COLO668 (cell line): ENCODE results near the gene GRAPL.
"Not testable (repeated sequence)": the region's sequence is repeated elsewhere in the genome, so short reads cannot be mapped to it uniquely, and the experiment has no call there.

Experiments
- DNase-seq: peaks from one replicate; lab custom pipeline; 2025; ENCODE audit not compliant: unreplicated experiment; lab: John Stamatoyannopoulos, UW

The GRAPL gene

GRCh38 chr17:19187883-19188869 lies 60.8 kb downstream of the GRAPL start:
- DNase-seq = not testable (repeated sequence)

DNA sequence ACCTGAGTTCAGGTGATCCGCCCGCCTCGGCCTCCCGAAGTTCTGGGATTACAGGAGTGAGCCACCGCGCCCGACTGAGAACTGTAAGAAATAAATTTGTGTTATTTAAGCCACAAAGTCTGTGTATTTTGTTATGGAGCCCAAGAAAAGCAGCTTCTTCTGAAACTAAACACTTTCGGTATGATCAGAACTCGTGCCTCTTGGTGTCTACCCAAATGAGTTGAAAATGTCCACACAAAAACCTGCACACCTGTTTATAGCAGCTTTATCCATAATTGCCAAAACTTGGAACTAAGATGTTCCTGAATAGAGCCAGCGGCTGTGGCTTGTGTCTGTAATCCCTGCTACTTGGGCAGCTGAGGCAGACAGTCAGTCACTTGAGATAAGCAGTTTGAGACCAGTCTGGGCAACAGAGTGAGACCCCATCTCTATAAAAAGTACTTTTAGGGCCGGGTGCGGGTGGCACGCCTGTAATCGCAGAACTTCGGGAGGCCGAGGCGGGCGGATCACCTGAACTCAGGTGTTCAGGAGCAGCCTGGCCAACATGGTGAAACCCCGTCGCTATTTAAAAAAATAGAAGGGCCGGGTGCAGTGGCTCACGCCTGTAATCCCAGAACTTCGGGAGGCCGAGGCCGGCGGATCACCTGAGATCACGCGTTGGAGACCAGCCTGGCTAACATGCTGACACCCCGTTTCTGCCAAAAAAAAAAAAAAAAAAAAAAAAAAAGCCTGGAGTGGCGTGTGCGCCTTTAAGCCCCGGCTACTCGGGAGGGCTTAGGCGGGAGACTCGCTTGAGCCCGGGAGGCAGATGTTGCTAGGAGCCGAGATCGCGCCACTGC lies 61.7 kb downstream of the GRAPL start:
- DNase-seq = not testable (repeated sequence)

DNA sequence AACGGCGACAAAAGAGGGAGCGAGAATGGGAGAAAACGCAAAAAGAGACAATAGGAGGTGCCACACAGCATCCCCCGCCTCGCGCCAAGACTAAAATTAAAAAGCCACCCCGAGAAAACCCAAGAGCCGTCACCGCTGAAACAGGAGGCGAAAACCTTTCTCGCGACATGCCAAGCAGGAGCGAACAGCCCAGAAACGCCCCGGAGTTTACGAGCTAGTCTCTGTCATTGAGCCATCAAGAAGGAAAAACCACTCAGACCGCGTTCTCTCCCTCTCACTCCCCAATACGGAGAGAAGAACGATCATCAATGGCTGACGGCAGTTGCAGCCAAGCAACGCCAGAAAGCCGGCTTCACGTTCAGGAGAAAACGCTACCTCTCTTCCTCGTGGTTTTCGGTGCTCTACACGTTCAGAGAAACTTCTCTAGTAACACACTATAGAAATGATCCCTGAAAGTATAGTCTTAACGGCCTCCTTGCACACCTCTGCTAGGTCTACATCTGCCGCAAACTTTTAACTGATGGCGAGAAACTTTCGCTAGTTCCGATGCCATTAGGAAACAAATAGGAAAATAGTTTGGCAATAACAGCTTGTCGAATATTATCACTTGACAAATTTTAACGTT lies 62.5 kb downstream of the GRAPL start:
- not testable (repeated sequence) for DNase-seq

DNA sequence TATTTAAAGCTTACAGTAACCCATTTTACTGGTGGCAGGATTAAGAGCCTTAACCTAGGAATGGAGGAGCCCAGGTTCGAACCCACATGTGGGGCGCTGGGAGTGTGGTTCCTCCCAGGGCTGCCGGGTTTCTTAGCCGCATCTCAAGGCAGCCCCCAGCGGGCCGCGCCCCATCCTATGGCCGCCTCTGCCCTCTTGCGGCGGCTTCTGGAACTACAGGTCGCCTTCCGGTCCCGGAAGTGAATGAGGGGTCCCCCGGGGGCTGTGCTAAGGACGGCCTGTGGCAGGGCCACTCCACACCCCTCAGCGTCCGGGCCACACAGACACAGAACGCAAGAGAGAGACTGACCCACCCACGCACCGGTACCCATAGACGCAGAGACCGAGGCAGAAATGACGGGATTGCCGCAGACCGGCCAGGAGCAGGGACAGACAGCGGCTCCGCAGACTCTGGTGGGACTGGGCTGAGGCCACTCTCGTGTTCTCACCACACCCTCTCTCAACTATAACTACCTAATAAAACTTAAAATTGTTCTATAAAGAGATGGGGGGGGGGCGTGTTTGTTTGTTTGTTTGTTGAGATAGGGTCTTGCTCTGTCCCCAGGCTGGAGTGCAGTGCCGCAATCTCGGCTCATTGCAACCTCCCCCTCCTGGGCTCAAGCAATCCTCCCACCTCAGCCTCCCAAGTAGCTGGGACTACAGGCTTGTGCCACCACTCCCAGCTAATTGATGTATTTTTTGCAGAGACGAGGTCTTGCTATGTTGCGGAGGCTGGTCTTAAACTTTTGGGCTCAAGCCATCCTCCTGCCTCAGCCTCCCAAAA lies 69.2 kb downstream of the GRAPL start:
- not testable (repeated sequence) for DNase-seq

DNA sequence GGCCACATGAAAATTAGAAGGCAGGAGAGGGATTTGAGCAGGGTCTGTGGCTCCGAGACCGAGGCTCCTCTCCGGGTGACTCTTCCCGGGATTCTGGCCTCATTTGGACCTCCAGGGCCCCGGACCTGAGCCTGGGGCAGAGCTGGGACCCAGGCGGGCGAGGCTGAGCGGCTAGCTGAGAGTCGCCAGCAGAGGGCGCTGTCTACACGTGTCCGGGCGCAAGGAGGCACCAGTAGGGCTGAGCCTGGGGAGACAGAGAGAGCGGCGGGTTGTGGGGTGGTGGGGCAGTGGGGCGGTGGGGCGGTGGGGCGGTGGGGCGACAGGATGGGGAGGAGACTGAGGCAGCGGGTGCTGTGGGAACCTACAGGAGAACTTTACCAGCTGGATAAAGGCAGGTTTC lies 75.1 kb downstream of the GRAPL start:
- DNase-seq = not testable (repeated sequence)

DNA sequence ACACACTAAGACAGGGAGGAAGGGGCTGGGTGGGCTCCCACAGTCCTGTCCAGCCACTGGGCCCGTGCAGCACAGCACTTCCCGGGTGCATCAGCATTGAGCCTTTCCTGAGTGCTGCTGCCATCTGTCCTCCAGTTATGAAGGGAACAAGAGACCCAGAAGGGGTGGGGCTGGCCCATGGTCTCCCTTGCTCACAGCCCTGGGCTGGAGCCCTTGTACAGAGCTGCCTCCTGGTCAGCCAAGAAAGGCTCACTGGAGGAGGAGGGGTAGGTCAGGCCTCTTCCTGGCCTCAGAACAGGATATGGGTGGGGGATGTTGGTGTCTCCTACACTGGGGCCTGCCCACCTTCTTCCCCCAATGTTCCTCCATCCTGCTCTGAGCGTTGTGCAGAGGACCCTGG lies 76.0 kb downstream of the GRAPL start:
- not testable (repeated sequence) for DNase-seq
